Non-pigmented ciliary epithelial cell (primary cell): ENCODE measurements around the gene STAC.
"Not testable (repeated sequence)": the region's sequence is repeated elsewhere in the genome, so short reads cannot be mapped to it uniquely, and the experiment has no call there.

Source experiments
- DNase-seq: peaks from one replicate; pipeline ENCODE4 v3.0.0-alpha.2; 2010; ENCODE audit warnings: low read depth

The STAC gene

GRCh38 chr3:36520241-36521006, 140.1 kb downstream of the STAC start:
- DNase-seq, result no peak

GRCh38 chr3:36521007-36521379, 140.7 kb downstream of the STAC start:
- no peak for DNase-seq

GRCh38 chr3:36524560-36524959, 144.3 kb downstream of the STAC start:
- DNase-seq, result no peak

- DNase-seq, result no peak
Observed at GRCh38 chr3:36525115-36525801, 145.0 kb downstream of the STAC start.

- DNase-seq, result no peak
Observed at GRCh38 chr3:36538136-36538749, 157.9 kb downstream of the STAC start.

GRCh38 chr3:36540888-36541518, 160.7 kb downstream of the STAC start:
- no peak for DNase-seq

- DNase-seq, result no peak
Observed at GRCh38 chr3:36542186-36542585, 161.9 kb downstream of the STAC start.

GRCh38 chr3:36543276-36543997, 163.1 kb downstream of the STAC start:
- no peak for DNase-seq

GRCh38 chr3:36546226-36546625, 165.9 kb downstream of the STAC start:
- DNase-seq, result no peak

- DNase-seq, result no peak
Observed at GRCh38 chr3:36548712-36549111, 168.4 kb downstream of the STAC start.

- DNase-seq, result no peak
Observed at GRCh38 chr3:36557021-36557707, 176.9 kb downstream of the STAC start.

- no peak for DNase-seq
Observed at GRCh38 chr3:36557708-36558421, 177.6 kb downstream of the STAC start.

GRCh38 chr3:36558961-36559360, 178.7 kb downstream of the STAC start:
- DNase-seq, result no peak

GRCh38 chr3:36560685-36561084, 180.4 kb downstream of the STAC start:
- no peak for DNase-seq

GRCh38 chr3:36561601-36562000, 181.3 kb downstream of the STAC start:
- DNase-seq, result no peak

- DNase-seq, result no peak
Observed at GRCh38 chr3:36562945-36563344, 182.6 kb downstream of the STAC start.

- DNase-seq, result no peak
Observed at GRCh38 chr3:36575241-36575640, 194.9 kb downstream of the STAC start.

- DNase-seq, result not testable (repeated sequence)
Observed at GRCh38 chr3:36578418-36578817, 198.1 kb downstream of the STAC start.

- DNase-seq, result no peak
Observed at GRCh38 chr3:36579746-36580145, 199.4 kb downstream of the STAC start.

- DNase-seq, result no peak
Observed at GRCh38 chr3:36580716-36581115, 200.4 kb downstream of the STAC start.

GRCh38 chr3:36591959-36592358, 211.7 kb downstream of the STAC start:
- no peak for DNase-seq
